Gastrocnemius medialis (tissue), 4 donors: ENCODE measurements around the gene OPCML.

ENCODE experiments used
- POLR2A ChIP-seq, 2 donors: fragments of 450-650 bp; IDR thresholded peaks; one replicate each; pipeline ENCODE4 v1.6.1; 2017; ENCODE audit warnings: antibody characterized with exemption in 2 of 2, mild to moderate bottlenecking in 2 of 2, moderate library complexity in 2 of 2
- TF ChIP-seq, protein P1 (sequence below), 5 experiments: fragments of 450-650 bp in 3 of 5; fragments of 200-600 bp in 2 of 5; sonication (generic) in 2 of 5; IDR thresholded peaks in 4 of 5; conservative IDR thresholded peaks in 1 of 5; 1 replicate in 4 of 5; 2 replicates in 1 of 5; pipeline ENCODE4 v1.5.1; 2016 to 2019; ENCODE audit warnings: antibody characterized with exemption in 5 of 5, mild to moderate bottlenecking in 3 of 5, moderate library complexity in 3 of 5

DNA sequence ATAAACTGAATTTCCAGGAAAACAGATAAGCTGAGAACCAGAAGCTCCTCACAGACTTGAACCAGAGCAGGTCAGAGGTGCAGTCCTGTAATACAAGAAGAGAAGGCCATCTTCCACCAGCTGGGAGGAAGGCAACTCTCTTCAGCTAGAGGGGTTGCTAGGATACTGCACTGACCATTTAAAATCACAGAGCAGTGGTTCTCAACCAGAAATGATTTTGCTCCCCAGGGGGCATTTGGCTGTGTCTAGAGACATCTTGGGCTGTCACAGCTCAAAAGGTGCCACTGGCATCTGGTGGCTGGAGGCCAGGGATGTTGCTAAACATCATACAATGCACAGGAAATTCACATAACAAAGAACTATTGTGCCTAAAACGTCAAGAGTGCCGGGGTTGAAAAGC lies 17.2 kb downstream of the OPCML start:
- TF ChIP-seq, protein P1, sequence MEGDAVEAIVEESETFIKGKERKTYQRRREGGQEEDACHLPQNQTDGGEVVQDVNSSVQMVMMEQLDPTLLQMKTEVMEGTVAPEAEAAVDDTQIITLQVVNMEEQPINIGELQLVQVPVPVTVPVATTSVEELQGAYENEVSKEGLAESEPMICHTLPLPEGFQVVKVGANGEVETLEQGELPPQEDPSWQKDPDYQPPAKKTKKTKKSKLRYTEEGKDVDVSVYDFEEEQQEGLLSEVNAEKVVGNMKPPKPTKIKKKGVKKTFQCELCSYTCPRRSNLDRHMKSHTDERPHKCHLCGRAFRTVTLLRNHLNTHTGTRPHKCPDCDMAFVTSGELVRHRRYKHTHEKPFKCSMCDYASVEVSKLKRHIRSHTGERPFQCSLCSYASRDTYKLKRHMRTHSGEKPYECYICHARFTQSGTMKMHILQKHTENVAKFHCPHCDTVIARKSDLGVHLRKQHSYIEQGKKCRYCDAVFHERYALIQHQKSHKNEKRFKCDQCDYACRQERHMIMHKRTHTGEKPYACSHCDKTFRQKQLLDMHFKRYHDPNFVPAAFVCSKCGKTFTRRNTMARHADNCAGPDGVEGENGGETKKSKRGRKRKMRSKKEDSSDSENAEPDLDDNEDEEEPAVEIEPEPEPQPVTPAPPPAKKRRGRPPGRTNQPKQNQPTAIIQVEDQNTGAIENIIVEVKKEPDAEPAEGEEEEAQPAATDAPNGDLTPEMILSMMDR (IDR thresholded peaks at IDR 0.05 in 4 of 5, conservative IDR thresholded peaks at IDR 0.05 in 1 of 5) = no peak
- no peak for TF ChIP-seq POLR2A (IDR thresholded peaks at IDR 0.05)
